OCI-LY3 (cell line): ENCODE data around the gene EPHB2.
A peak's percentile ranks its signal among the peaks of the same experiment; 100 is the strongest.

Experiments used
- H2AFZ ChIP-seq: fragments of 200-600, 300-600 bp; shearing (Covaris generic); 2 replicates; pipeline ENCODE4 v1.6.0; 2014; ENCODE audit warnings: antibody characterized with exemption, low read depth, low read length
- H3K27ac ChIP-seq: fragments of 200-600, 300-600 bp; sonication (generic); 2 replicates; pipeline ENCODE4 v1.5.1; 2014; ENCODE audit warnings: mild to moderate bottlenecking, low read length, moderate library complexity, mixed read lengths
- H3K27me3 ChIP-seq: fragments of 200-600, 300-600 bp; sonication (generic); 2 replicates; pipeline ENCODE4 v1.6.1; 2014; ENCODE audit warnings: low read depth, low read length, mixed read lengths
- H3K36me3 ChIP-seq: fragments of 200-600, 300-600 bp; sonication (generic); replicated peaks from 2 replicates; pipeline ENCODE3; 2014; ENCODE audit warnings: low read depth, low read length, mixed read lengths
- H3K4me1 ChIP-seq: fragments of 300-600, 200-600 bp; sonication (generic); 2 replicates; pipeline ENCODE4 v1.6.1; 2014; ENCODE audit warnings: low read length, mixed read lengths
- H3K4me2 ChIP-seq: fragments of 200-600, 300-600 bp; sonication (generic); 2 replicates; pipeline ENCODE4 v1.6.1; 2014; ENCODE audit warnings: low read length, mixed read lengths
- H3K4me3 ChIP-seq: fragments of 300-600, 200-600 bp; sonication (generic); 2 replicates; pipeline ENCODE4 v1.5.1; 2014; ENCODE audit warnings: antibody characterized with exemption, mild to moderate bottlenecking, low read length, moderate library complexity
- H3K79me2 ChIP-seq: fragments of 300-600, 200-600 bp; shearing (Covaris generic); 2 replicates; pipeline ENCODE4 v1.6.1; 2014; ENCODE audit warnings: mild to moderate bottlenecking, low read length, mixed read lengths
- H3K9ac ChIP-seq: fragments of 300-600, 200-600 bp; shearing (Covaris generic); 2 replicates; pipeline ENCODE4 v1.6.0; 2014; ENCODE audit warnings: mild to moderate bottlenecking, low read length, moderate library complexity
- H3K9me3 ChIP-seq: fragments of 200-600, 300-600 bp; shearing (Covaris generic); 2 replicates; pipeline ENCODE4 v1.6.1; 2014; ENCODE audit warnings: low read length, mixed read lengths; ENCODE audit not compliant: insufficient read depth
- H4K20me1 ChIP-seq: fragments of 200-600, 300-600 bp; sonication (generic); 2 replicates; pipeline ENCODE4 v1.6.1; 2016; ENCODE audit warnings: low read length, mixed read lengths; ENCODE audit not compliant: insufficient read depth
- CTCF ChIP-seq: fragments of 200-600, 300-600 bp; sonication (generic); IDR thresholded peaks from 2 replicates; pipeline ENCODE4 v1.5.1; 2014; ENCODE audit warnings: antibody characterized with exemption, low read length, low read depth
- EZH2phosphoT487 ChIP-seq: fragments of 200-600 bp; shearing (Covaris generic); IDR thresholded peaks from 2 replicates; pipeline ENCODE4 v1.6.1; 2018; ENCODE audit warnings: antibody characterized with exemption, mixed run types, low read depth

EPHB2 gene

GRCh38 chr1:22889213-22889827 is 178.7 kb downstream of the EPHB2 start:
- H3K4me2 ChIP-seq: no peak overlapping the region
- H3K36me3 ChIP-seq: no peaks in the 10 kb centered on the region
- no peaks in the 10 kb centered on the region for H4K20me1 ChIP-seq
- no peaks in the 10 kb centered on the region for H3K4me1 ChIP-seq
- H3K9ac ChIP-seq: no peak overlapping the region
- no peak overlapping the region for H2AFZ ChIP-seq
- H3K9me3 ChIP-seq: no peaks in the 10 kb centered on the region
- no peak overlapping the region for H3K4me3 ChIP-seq
- TF ChIP-seq CTCF (peak; percentile 61), EZH2phosphoT487 (no peak)
- no peak overlapping the region for H3K27ac ChIP-seq
- no peaks in the 10 kb centered on the region for H3K79me2 ChIP-seq
- H3K27me3 ChIP-seq: no peaks in the 10 kb centered on the region

- Histone ChIP-seq H3K27me3 (no peaks in the 10 kb centered on the region), H3K9ac (no peak overlapping the region), H2AFZ (no peak overlapping the region), H3K4me2 (no peak overlapping the region), H3K36me3 (no peaks in the 10 kb centered on the region), H3K27ac (no peak overlapping the region), H3K4me3 (no peak overlapping the region), H3K9me3 (no peaks in the 10 kb centered on the region), H3K79me2 (no peaks in the 10 kb centered on the region), H3K4me1 (no peaks in the 10 kb centered on the region), H4K20me1 (no peaks in the 10 kb centered on the region)
- no peak for TF ChIP-seq CTCF
- TF ChIP-seq EZH2phosphoT487: no peak
These were observed 182.2 kb downstream of the EPHB2 start for GRCh38 chr1:22892789-22893188.

GRCh38 chr1:22893292-22893691 is 182.7 kb downstream of the EPHB2 start:
- Histone ChIP-seq H3K4me1 (no peaks in the 10 kb centered on the region), H3K27me3 (no peaks in the 10 kb centered on the region), H2AFZ (no peak overlapping the region), H3K79me2 (no peaks in the 10 kb centered on the region), H4K20me1 (no peaks in the 10 kb centered on the region), H3K4me2 (no peak overlapping the region), H3K36me3 (no peaks in the 10 kb centered on the region), H3K4me3 (no peak overlapping the region), H3K9me3 (no peaks in the 10 kb centered on the region), H3K27ac (no peak overlapping the region), H3K9ac (no peak overlapping the region)
- no peak for TF ChIP-seq CTCF
- no peak for TF ChIP-seq EZH2phosphoT487

- no peak overlapping the region for H3K27ac ChIP-seq
- H4K20me1 ChIP-seq: no peaks in the 10 kb centered on the region
- no peak overlapping the region for H3K4me2 ChIP-seq
- H3K4me1 ChIP-seq: no peaks in the 10 kb centered on the region
- no peaks in the 10 kb centered on the region for H3K79me2 ChIP-seq
- no peaks in the 10 kb centered on the region for H3K27me3 ChIP-seq
- no peaks in the 10 kb centered on the region for H3K36me3 ChIP-seq
- H3K9me3 ChIP-seq: no peaks in the 10 kb centered on the region
- TF ChIP-seq EZH2phosphoT487 (no peak), CTCF (no peak)
- H3K9ac ChIP-seq: no peak overlapping the region
- no peak overlapping the region for H2AFZ ChIP-seq
- no peak overlapping the region for H3K4me3 ChIP-seq
These were observed 184.7 kb downstream of the EPHB2 start for GRCh38 chr1:22895357-22895756.
